Measurements from ENCODE around the gene FXYD6.

DNA sequence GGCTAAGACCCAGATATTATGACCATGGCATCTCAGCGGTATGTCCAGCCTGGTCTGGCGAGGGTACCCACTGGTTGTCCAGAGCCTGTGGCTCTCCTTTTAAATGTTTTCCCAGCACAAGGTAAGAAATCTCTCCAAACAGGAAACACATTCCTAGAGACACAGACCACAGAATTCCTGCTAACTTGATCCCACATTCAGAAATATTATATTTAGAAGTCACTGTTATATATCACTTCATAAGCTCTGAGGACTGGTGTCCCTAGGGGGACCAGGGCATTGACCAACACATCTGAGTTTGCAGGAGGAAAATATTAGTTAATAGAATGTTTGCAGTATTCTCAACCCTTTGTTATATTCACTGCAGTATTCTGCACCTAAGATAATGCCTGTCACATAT, 29.7 kb upstream of the FXYD6 start:
- TF ChIP-seq, protein P1, sequence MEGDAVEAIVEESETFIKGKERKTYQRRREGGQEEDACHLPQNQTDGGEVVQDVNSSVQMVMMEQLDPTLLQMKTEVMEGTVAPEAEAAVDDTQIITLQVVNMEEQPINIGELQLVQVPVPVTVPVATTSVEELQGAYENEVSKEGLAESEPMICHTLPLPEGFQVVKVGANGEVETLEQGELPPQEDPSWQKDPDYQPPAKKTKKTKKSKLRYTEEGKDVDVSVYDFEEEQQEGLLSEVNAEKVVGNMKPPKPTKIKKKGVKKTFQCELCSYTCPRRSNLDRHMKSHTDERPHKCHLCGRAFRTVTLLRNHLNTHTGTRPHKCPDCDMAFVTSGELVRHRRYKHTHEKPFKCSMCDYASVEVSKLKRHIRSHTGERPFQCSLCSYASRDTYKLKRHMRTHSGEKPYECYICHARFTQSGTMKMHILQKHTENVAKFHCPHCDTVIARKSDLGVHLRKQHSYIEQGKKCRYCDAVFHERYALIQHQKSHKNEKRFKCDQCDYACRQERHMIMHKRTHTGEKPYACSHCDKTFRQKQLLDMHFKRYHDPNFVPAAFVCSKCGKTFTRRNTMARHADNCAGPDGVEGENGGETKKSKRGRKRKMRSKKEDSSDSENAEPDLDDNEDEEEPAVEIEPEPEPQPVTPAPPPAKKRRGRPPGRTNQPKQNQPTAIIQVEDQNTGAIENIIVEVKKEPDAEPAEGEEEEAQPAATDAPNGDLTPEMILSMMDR (IDR thresholded peaks at IDR 0.05) = no peak
- TF ChIP-seq POLR2A (IDR thresholded peaks at IDR 0.05) = no peak

Measured in Peyer's patch (tissue), 4 donors.